DLD1 (cell line): ENCODE measurements around the gene DNMT3A.
"Not testable (repeated sequence)": the region's sequence is repeated elsewhere in the genome, so short reads cannot be mapped to it uniquely, and the experiment has no call there.

Source experiments
- in situ Hi-C: cut with HindIII; loops from 2 replicates; pipeline ENCODE4 v1.10.0; 2017; ENCODE audit warnings: low sequenced_read_pairs

Gene DNMT3A

GRCh38 chr2:25286723-25287483 is 54.8 kb downstream of the DNMT3A start:
- in situ Hi-C loops, result no loop called here

- in situ Hi-C loops, result no loop called here
Measured at GRCh38 chr2:25286025-25286400, 55.7 kb downstream of the DNMT3A start.

GRCh38 chr2:25285265-25286024 is 56.3 kb downstream of the DNMT3A start:
- in situ Hi-C loops, result no loop called here

GRCh38 chr2:25284756-25285155 is 57.0 kb downstream of the DNMT3A start:
- in situ Hi-C loops, result no loop called here

- in situ Hi-C loops, result no loop called here
Measured at GRCh38 chr2:25283921-25284320, 57.8 kb downstream of the DNMT3A start.

GRCh38 chr2:25281941-25282340 is 59.8 kb downstream of the DNMT3A start:
- in situ Hi-C loops, result no loop called here

- in situ Hi-C loops, result no loop called here
Measured at GRCh38 chr2:25281522-25281921, 60.2 kb downstream of the DNMT3A start.

- in situ Hi-C loops, result no loop called here
Measured at GRCh38 chr2:25280051-25280687, 61.6 kb downstream of the DNMT3A start.

- in situ Hi-C loops, result no loop called here
Measured at GRCh38 chr2:25279091-25279651, 62.6 kb downstream of the DNMT3A start.

- in situ Hi-C loops, result no loop called here
Measured at GRCh38 chr2:25276569-25277465, 64.9 kb downstream of the DNMT3A start.

- in situ Hi-C loops, result no loop called here
Measured at GRCh38 chr2:25275575-25275965, 66.2 kb downstream of the DNMT3A start.

GRCh38 chr2:25274868-25275574 is 66.7 kb downstream of the DNMT3A start:
- in situ Hi-C loops, result no loop called here

- in situ Hi-C loops, result no loop called here
Measured at GRCh38 chr2:25273985-25274535, 67.7 kb downstream of the DNMT3A start.

GRCh38 chr2:25272705-25273104 is 69.0 kb downstream of the DNMT3A start:
- in situ Hi-C loops, result not testable (repeated sequence)

GRCh38 chr2:25270061-25270460 is 71.7 kb downstream of the DNMT3A start:
- in situ Hi-C loops, result no loop called here

- in situ Hi-C loops, result no loop called here
Measured at GRCh38 chr2:25269233-25269632, 72.5 kb downstream of the DNMT3A start.

- in situ Hi-C loops, result no loop called here
Measured at GRCh38 chr2:25268139-25268538, 73.6 kb downstream of the DNMT3A start.

GRCh38 chr2:25266399-25266798 is 75.3 kb downstream of the DNMT3A start:
- in situ Hi-C loops, result no loop called here

- in situ Hi-C loops, result no loop called here
Measured at GRCh38 chr2:25265802-25266201, 75.9 kb downstream of the DNMT3A start.

- in situ Hi-C loops, result no loop called here
Measured at GRCh38 chr2:25265001-25265400, 76.7 kb downstream of the DNMT3A start.
